H9 (cell line): ENCODE results near the gene ATP10B. TPM values are rescaled to one million over a fixed set of nuclear protein-coding genes. Genes with fewer than 3 reads are reported as not detected.

Source experiments
- DNase-seq: peaks from one replicate; pipeline ENCODE4 v3.0.0-alpha.2; 2017
- H2AFZ ChIP-seq: one replicate; pipeline ENCODE4 v1.6.1; 2013; ENCODE audit warnings: mild to moderate bottlenecking, low read length, control low read depth, moderate library complexity
- H2AK5ac ChIP-seq: 2 replicates; pipeline ENCODE4 v1.6.1; 2013; ENCODE audit warnings: low read length, control low read depth, mixed read lengths; ENCODE audit not compliant: insufficient read length
- H2BK120ac ChIP-seq: one replicate; pipeline ENCODE4 v1.6.1; 2013; ENCODE audit warnings: low read depth, mild to moderate bottlenecking, low read length, control low read depth, inconsistent platforms; ENCODE audit not compliant: poor library complexity, severe bottlenecking
- H2BK12ac ChIP-seq: 2 replicates; pipeline ENCODE4 v1.6.1; 2013; ENCODE audit warnings: low read length, control low read depth, mixed read lengths, low read depth; ENCODE audit not compliant: insufficient read length
- H2BK15ac ChIP-seq: 2 replicates; pipeline ENCODE4 v1.6.1; 2013; ENCODE audit warnings: low read depth, low read length, control low read depth
- H2BK20ac ChIP-seq: one replicate; pipeline ENCODE4 v1.6.1; 2013; ENCODE audit warnings: low read depth, mild to moderate bottlenecking, low read length, control low read depth, inconsistent platforms; ENCODE audit not compliant: poor library complexity, severe bottlenecking
- H2BK5ac ChIP-seq: 2 replicates; pipeline ENCODE4 v1.6.1; 2013; ENCODE audit warnings: low read length, control low read depth, mixed read lengths; ENCODE audit not compliant: insufficient read length
- H3K14ac ChIP-seq: 2 replicates; pipeline ENCODE4 v1.6.1; 2013; ENCODE audit warnings: low read length, control low read depth; ENCODE audit not compliant: insufficient read depth
- H3K18ac ChIP-seq: 2 replicates; pipeline ENCODE4 v1.6.1; 2013; ENCODE audit warnings: low read depth, mild to moderate bottlenecking, mixed read lengths, low read length, control low read depth; ENCODE audit not compliant: insufficient read length
- H3K23ac ChIP-seq: 2 replicates; pipeline ENCODE4 v1.6.1; 2013; ENCODE audit warnings: low read length, control low read depth, mixed read lengths, low read depth; ENCODE audit not compliant: insufficient read length
- H3K23me2 ChIP-seq: 2 replicates; pipeline ENCODE4 v1.6.1; 2013; ENCODE audit warnings: low read depth, mild to moderate bottlenecking, mixed read lengths, low read length, control low read depth; ENCODE audit not compliant: insufficient read length, poor library complexity, severe bottlenecking
- H3K27ac ChIP-seq: 2 replicates; pipeline ENCODE4 v1.5.1; 2013; ENCODE audit warnings: low read length, control low read depth, mixed read lengths, low read depth; ENCODE audit not compliant: insufficient read length
- H3K27me3 ChIP-seq: 2 replicates; pipeline ENCODE4 v1.6.1; 2013; ENCODE audit warnings: low read length, control low read depth, inconsistent platforms; ENCODE audit not compliant: insufficient read depth
- H3K4ac ChIP-seq: 2 replicates; pipeline ENCODE4 v1.6.1; 2013; ENCODE audit warnings: low read depth, mild to moderate bottlenecking, control low read depth, inconsistent platforms, low read length, moderate library complexity
- H3K4me1 ChIP-seq: 2 replicates; pipeline ENCODE4 v1.6.1; 2013; ENCODE audit warnings: low read length, control low read depth, inconsistent platforms; ENCODE audit not compliant: insufficient read depth
- H3K4me2 ChIP-seq: 2 replicates; pipeline ENCODE4 v1.6.1; 2013; ENCODE audit warnings: low read length, control low read depth, mixed read lengths; ENCODE audit not compliant: insufficient read length, insufficient read depth
- H3K56ac ChIP-seq: 2 replicates; pipeline ENCODE4 v1.6.1; 2013; ENCODE audit warnings: low read depth, mild to moderate bottlenecking, mixed read lengths, low read length, control low read depth; ENCODE audit not compliant: insufficient read length
- H3K79me1 ChIP-seq: 2 replicates; pipeline ENCODE4 v1.6.1; 2013; ENCODE audit warnings: low read depth, mild to moderate bottlenecking, moderate library complexity, low read length, control low read depth, inconsistent platforms; ENCODE audit not compliant: insufficient read depth, poor library complexity, severe bottlenecking
- H3K79me2 ChIP-seq: 2 replicates; pipeline ENCODE4 v1.6.1; 2013; ENCODE audit warnings: low read length, control low read depth, inconsistent platforms; ENCODE audit not compliant: insufficient read depth
- H3K9ac ChIP-seq: 2 replicates; pipeline ENCODE4 v1.6.1; 2013; ENCODE audit warnings: low read length, control low read depth, mixed read lengths; ENCODE audit not compliant: insufficient read length; ENCODE audit errors: extremely low read depth
- H3K9me3 ChIP-seq: one replicate; pipeline ENCODE4 v1.6.1; 2013; ENCODE audit warnings: low read depth, low read length, inconsistent platforms; ENCODE audit not compliant: control insufficient read depth
- H3T11ph ChIP-seq: one replicate; pipeline ENCODE4 v1.6.1; 2013; ENCODE audit warnings: mild to moderate bottlenecking, low read length, control low read depth, inconsistent platforms
- H4K20me1 ChIP-seq: one replicate; pipeline ENCODE4 v1.6.1; 2013; ENCODE audit not compliant: control insufficient read depth, insufficient read length, insufficient read depth
- H4K5ac ChIP-seq: 2 replicates; pipeline ENCODE4 v1.6.1; 2013; ENCODE audit warnings: low read depth, mild to moderate bottlenecking, mixed read lengths, low read length, control low read depth; ENCODE audit not compliant: insufficient read length
- H4K8ac ChIP-seq: replicated peaks from 2 replicates; pipeline ENCODE4 v1.6.1; 2013; ENCODE audit warnings: low read length, control low read depth, mixed read lengths, low read depth; ENCODE audit not compliant: insufficient read length
- H4K91ac ChIP-seq: 2 replicates; pipeline ENCODE4 v1.6.1; 2013; ENCODE audit warnings: low read depth, mild to moderate bottlenecking, moderate library complexity, mixed read lengths, low read length, control low read depth; ENCODE audit not compliant: insufficient read length
- H3K27ac Mint-ChIP-seq, 3 experiments: 2 replicates in 2 of 3; 3 replicates in 1 of 3; pipeline ENCODE4 v1.8.0; 2020 to 2021; ENCODE audit warnings: mixed read lengths in 3 of 3, mild to moderate bottlenecking in 1 of 3, moderate library complexity in 1 of 3
- H3K27me3 Mint-ChIP-seq: 2 replicates; pipeline ENCODE4 v1.8.0; 2021; ENCODE audit warnings: low read depth, mild to moderate bottlenecking, moderate library complexity, mixed read lengths
- H3K36me3 Mint-ChIP-seq, 3 experiments: 2 replicates in 2 of 3; 3 replicates in 1 of 3; pipeline ENCODE4 v1.8.0; 2020 to 2021; ENCODE audit warnings: low read depth in 3 of 3, mixed read lengths in 3 of 3; ENCODE audit not compliant: insufficient read depth in 1 of 3
- H3K4me1 Mint-ChIP-seq, 2 experiments: 2 replicates each; pipeline ENCODE4 v1.8.0; 2020; ENCODE audit warnings: mixed read lengths in 2 of 2
- H3K4me3 Mint-ChIP-seq, 2 experiments: 2 replicates in 1 of 2; 3 replicates in 1 of 2; pipeline ENCODE4 v1.8.0; 2020 to 2021; ENCODE audit warnings: mild to moderate bottlenecking in 2 of 2, mixed read lengths in 2 of 2, moderate library complexity in 1 of 2
- H3K9me3 Mint-ChIP-seq, 2 experiments: 2 replicates in 1 of 2; 3 replicates in 1 of 2; pipeline ENCODE4 v1.8.0; 2020; ENCODE audit warnings: mild to moderate bottlenecking in 2 of 2, mixed read lengths in 2 of 2, moderate library complexity in 1 of 2
- total RNA-seq: library from RNA; stranded (reverse); gene quantifications from 2 replicates; pipeline ENCODE4 v1.2.1, GENCODE V29; 2021
- TF ChIP-seq, protein P1 (sequence below): fragments of 200-600 bp; sonication (generic); conservative IDR thresholded peaks from 3 replicates; pipeline ENCODE4 v1.8.0; 2021; ENCODE audit warnings: antibody characterized with exemption, mild to moderate bottlenecking

The ATP10B gene
- total RNA-seq, 1 experiment from 2014 or later = 0.42 TPM

DNA sequence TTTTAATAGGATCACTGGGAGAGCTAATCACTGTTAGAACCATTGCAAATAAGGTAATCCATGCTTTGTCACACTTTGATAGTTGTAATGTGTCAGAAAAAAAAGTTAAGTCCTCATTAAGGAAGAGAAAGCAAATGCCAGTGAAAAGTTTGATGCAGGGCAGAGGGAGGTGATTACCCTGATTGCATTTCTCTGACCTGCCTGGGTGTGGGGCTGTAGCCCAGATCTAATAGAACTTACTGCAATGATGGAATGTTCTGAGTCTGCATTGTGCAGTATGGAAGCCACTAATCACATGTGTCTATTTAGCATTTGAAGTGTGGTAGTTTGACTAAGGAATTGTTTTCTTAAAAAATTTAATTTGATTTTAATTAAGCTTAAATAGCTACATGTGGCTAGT is 202.7 kb downstream of the ATP10B start:
- Histone ChIP-seq H3K56ac (no peak overlapping the region), H3K27me3 (no peaks in the 10 kb centered on the region), H4K8ac (no peak overlapping the region), H3K9me3 (no peaks in the 10 kb centered on the region), H3K79me1 (no peaks in the 10 kb centered on the region), H2AFZ (no peak overlapping the region), H2BK15ac (no peak overlapping the region), H3K9ac (no peak overlapping the region), H3K18ac (no peak overlapping the region), H3K23ac (no peak overlapping the region), H2BK120ac (no peak overlapping the region), H3K14ac (no peak overlapping the region), H2AK5ac (no peak overlapping the region), H3K23me2 (no peaks in the 10 kb centered on the region), H3K4me1 (peaks cover 4% of the 10 kb centered on the region; the same call in 1 of the 2 replicates), H4K91ac (no peak overlapping the region), H4K20me1 (no peaks in the 10 kb centered on the region), H3K79me2 (no peaks in the 10 kb centered on the region), H4K5ac (no peak overlapping the region), H2BK12ac (no peak overlapping the region), H3K27ac (no peak overlapping the region), H3T11ph (no peak overlapping the region), H2BK5ac (no peak overlapping the region), H3K4me2 (no peak overlapping the region), H2BK20ac (no peak overlapping the region), H3K4ac (no peak overlapping the region)
- peak; percentile 39 for DNase-seq
- peak overlapping the region in 1 of 3 experiments; percentile 71; a peak in 1 of 7 replicates for H3K27ac Mint-ChIP-seq
- no peak overlapping the region for H3K4me3 Mint-ChIP-seq
- no peaks in the 10 kb centered on the region for H3K27me3 Mint-ChIP-seq
- H3K4me1 Mint-ChIP-seq = peaks cover 11 to 20% of the 10 kb centered on the region in 2 experiments
- H3K36me3 Mint-ChIP-seq = no peaks in the 10 kb centered on the region
- TF ChIP-seq, protein P1, sequence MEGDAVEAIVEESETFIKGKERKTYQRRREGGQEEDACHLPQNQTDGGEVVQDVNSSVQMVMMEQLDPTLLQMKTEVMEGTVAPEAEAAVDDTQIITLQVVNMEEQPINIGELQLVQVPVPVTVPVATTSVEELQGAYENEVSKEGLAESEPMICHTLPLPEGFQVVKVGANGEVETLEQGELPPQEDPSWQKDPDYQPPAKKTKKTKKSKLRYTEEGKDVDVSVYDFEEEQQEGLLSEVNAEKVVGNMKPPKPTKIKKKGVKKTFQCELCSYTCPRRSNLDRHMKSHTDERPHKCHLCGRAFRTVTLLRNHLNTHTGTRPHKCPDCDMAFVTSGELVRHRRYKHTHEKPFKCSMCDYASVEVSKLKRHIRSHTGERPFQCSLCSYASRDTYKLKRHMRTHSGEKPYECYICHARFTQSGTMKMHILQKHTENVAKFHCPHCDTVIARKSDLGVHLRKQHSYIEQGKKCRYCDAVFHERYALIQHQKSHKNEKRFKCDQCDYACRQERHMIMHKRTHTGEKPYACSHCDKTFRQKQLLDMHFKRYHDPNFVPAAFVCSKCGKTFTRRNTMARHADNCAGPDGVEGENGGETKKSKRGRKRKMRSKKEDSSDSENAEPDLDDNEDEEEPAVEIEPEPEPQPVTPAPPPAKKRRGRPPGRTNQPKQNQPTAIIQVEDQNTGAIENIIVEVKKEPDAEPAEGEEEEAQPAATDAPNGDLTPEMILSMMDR = peak; percentile 75
- H3K9me3 Mint-ChIP-seq = 0 out of 5 replicates have a peak, but pooled peaks cover 0 to 2% of the 10 kb centered on the region in 2 experiments
